Nephron progenitor cell (in vitro differentiated cells): Measurements from ENCODE around the gene PLXNA3.

Experiments
- DNase-seq: peaks from one replicate; pipeline ENCODE4 v3.0.0; 2021
- H3K27ac Mint-ChIP-seq: 2 replicates; pipeline ENCODE4 v1.8.0; 2021; ENCODE audit warnings: mild to moderate bottlenecking, moderate library complexity, mixed read lengths
- H3K27me3 Mint-ChIP-seq: 2 replicates; pipeline ENCODE4 v1.8.0; 2021; ENCODE audit warnings: mild to moderate bottlenecking, low read depth, mixed read lengths; ENCODE audit not compliant: poor library complexity
- H3K36me3 Mint-ChIP-seq: 2 replicates; pipeline ENCODE4 v1.8.0; 2021; ENCODE audit warnings: low read depth, mixed read lengths
- H3K4me1 Mint-ChIP-seq: 2 replicates; pipeline ENCODE4 v1.8.0; 2021; ENCODE audit warnings: mixed read lengths
- H3K4me3 Mint-ChIP-seq: 2 replicates; pipeline ENCODE4 v1.8.0; 2021; ENCODE audit warnings: mild to moderate bottlenecking, moderate library complexity, mixed read lengths
- H3K9me3 Mint-ChIP-seq: 2 replicates; pipeline ENCODE4 v1.8.0; 2021; ENCODE audit warnings: mild to moderate bottlenecking, moderate library complexity, mixed read lengths
- TF ChIP-seq, protein P1 (sequence below): fragments of 200-600 bp; sonication (generic); IDR thresholded peaks from 2 replicates; pipeline ENCODE4 v1.5.0; 2021; ENCODE audit warnings: antibody characterized with exemption

PLXNA3 gene

DNA sequence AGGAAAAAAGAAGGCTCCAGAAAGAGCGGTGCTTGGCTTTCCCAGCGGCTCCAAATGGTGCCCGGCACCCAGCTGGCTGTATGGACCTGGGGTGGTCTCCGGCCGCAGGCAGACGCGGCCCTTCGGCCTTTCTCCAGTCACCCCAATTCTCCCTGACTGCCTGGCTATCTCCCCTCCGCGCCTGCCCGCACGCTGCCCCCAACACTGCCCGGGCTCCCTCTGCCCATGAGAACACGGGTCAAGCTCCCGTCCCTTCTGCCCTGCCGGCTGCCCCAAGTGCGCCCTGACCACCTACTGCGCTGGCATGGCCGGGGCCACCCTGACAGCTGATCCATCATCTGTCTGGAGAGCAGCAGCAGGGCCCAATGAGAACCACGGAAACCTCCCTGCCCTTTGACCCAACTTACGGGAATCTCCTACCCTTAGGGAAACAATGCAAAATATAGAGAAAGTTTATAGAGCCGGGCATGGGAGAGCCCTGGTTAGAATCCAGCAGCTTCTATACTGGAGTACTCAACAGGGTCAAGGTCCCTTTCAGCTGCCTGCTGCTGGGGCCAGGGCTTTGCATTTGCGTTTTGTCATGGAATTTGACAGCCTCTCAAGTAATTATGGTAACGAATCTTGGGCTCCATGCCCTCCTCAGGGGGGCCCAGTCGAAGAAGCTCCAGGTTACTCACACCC is 59.2 kb downstream of the PLXNA3 start:
- H3K27ac Mint-ChIP-seq, result peak overlapping the region; percentile 71
- H3K27me3 Mint-ChIP-seq, result peaks cover 5% of the 10 kb centered on the region
- H3K36me3 Mint-ChIP-seq, result peaks cover 12% of the 10 kb centered on the region
- DNase-seq, result peak; percentile 48
- peaks cover 44% of the 10 kb centered on the region for H3K9me3 Mint-ChIP-seq
- TF ChIP-seq, protein P1, sequence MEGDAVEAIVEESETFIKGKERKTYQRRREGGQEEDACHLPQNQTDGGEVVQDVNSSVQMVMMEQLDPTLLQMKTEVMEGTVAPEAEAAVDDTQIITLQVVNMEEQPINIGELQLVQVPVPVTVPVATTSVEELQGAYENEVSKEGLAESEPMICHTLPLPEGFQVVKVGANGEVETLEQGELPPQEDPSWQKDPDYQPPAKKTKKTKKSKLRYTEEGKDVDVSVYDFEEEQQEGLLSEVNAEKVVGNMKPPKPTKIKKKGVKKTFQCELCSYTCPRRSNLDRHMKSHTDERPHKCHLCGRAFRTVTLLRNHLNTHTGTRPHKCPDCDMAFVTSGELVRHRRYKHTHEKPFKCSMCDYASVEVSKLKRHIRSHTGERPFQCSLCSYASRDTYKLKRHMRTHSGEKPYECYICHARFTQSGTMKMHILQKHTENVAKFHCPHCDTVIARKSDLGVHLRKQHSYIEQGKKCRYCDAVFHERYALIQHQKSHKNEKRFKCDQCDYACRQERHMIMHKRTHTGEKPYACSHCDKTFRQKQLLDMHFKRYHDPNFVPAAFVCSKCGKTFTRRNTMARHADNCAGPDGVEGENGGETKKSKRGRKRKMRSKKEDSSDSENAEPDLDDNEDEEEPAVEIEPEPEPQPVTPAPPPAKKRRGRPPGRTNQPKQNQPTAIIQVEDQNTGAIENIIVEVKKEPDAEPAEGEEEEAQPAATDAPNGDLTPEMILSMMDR, result no peak
- H3K4me1 Mint-ChIP-seq, result peaks cover 39% of the 10 kb centered on the region
- H3K4me3 Mint-ChIP-seq, result peak overlapping the region; percentile 81

DNA sequence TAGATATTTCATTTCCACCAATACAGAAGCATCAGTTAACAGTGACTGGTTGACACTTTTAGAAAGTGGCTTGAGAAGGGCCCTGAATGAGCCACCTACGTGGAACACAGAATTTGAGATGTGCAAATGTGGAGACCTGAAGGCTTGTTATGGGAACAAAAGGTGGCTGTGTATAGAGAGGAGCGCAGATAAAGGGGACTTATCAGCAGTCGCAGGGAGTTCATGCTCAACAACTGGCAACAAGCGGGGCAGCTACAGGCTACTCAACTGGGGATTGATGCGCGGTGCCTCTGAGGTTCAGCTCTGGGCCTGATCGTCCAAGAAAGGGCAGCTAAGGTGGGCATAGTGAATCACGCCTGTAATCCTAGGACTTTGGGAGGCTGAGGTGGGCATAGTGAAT is 61.3 kb downstream of the PLXNA3 start:
- H3K27ac Mint-ChIP-seq, result no peak overlapping the region

DNA sequence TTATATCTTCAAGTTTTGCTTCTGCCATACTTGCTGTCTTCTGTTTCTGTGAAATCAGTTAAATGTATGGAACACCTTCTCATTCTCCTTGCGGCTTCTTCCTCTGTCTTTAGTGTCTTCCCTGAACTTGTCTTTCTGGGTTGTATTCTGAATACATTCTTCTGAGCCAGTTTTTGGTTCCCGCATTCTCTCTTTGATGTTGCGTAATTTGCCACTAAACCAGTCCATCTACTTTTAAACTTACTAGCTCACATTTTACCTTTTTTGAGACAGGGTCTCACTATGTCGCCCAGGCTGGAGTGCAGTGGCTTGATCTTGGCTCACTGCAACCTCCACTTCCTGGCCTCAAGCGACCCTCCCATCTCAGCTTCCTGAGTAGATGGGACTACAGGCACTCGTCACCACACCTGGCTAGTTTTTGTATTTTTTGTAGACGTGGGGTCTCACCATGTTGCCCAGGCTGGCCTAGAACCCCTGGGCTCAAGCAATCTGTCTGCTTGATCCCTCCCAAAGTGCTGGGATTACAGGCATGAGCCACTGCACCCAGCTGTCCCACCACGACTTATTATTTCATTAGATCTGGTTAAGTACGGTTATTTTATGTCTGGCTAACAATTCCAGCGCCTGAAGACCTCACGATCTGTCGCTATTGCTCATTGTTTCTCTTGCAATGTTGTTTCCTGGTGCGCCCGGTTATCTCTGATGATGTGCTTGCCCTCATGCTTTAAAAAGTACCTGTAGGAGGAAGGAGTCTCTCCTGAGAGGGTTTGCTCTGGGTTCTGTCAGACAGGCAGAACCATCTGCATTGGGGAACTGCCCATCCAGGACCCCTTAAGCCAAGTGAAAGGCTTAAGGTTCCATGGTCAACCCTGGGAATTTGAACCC is 67.8 kb downstream of the PLXNA3 start:
- peaks cover 56% of the 10 kb centered on the region for H3K9me3 Mint-ChIP-seq
- TF ChIP-seq, protein P1, result no peak
- no peak for DNase-seq
- no peaks in the 10 kb centered on the region for H3K36me3 Mint-ChIP-seq
- H3K27ac Mint-ChIP-seq, result no peak overlapping the region
- peaks cover 14% of the 10 kb centered on the region for H3K4me1 Mint-ChIP-seq
- no peaks in the 10 kb centered on the region for H3K27me3 Mint-ChIP-seq
- no peak overlapping the region for H3K4me3 Mint-ChIP-seq

More for the DNA sequence above, 61.3 kb downstream of the PLXNA3 start:
- Mint-ChIP-seq H3K36me3 (peaks cover 5% of the 10 kb centered on the region), H3K4me1 (peaks cover 31% of the 10 kb centered on the region), H3K27me3 (peaks cover 4% of the 10 kb centered on the region), H3K4me3 (no peak overlapping the region), H3K9me3 (peaks cover 47% of the 10 kb centered on the region)
- TF ChIP-seq, protein P1, result no peak
- DNase-seq, result no peak

DNA sequence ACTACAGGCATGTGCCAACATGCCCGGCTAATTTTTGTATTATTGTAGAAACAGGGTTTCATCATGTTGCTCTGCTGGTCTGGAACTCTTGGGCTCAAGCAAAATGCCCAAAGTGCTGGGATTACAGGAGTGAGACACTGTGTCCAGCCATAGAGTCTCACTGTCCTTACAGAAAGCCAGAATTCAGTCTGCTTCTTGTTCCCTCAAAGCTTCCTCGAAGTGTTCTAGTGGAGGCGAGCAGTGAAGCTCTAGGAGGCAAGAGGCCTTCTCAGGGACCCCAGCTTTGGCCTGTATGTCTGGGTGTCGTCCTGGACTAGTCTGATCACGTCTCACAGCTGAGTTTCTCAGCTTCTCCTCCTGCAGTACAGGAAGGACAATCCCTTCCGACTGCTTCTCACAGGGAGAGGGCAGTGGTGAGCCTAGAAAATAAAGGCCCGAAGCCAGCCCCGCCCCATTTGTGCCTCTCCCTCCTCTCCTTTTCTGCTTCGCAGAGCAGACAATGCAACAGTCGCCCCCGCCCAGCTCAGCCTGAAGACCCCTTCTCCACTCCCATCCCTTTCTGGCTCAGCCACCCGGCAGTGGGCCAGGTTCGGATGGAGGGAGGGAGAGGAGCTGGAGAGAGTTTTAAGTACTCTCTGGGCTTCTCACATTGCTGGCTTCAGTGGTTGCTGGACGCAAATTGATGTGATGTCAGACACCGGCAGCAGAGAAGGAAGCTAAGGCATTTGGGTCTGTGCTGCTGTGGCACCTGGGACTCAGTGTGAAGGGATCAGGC is 69.0 kb downstream of the PLXNA3 start:
- Mint-ChIP-seq H3K9me3 (peaks cover 56% of the 10 kb centered on the region), H3K27ac (peak overlapping the region; percentile 90), H3K4me3 (peak overlapping the region; percentile 66), H3K36me3 (no peaks in the 10 kb centered on the region), H3K27me3 (no peaks in the 10 kb centered on the region), H3K4me1 (peaks cover 10% of the 10 kb centered on the region)
- peak; percentile 74 for DNase-seq
- TF ChIP-seq, protein P1, result no peak
